ENCODE measurements around the gene SUN2. TPM values are rescaled to one million over a fixed set of nuclear protein-coding genes. Genes with fewer than 3 reads are reported as not detected.

SUN2 gene
- total and polyA plus RNA-seq, 8 donors = 25.3 to 387 (median 117) TPM

GRCh38 chr22:38776086-38776485 is 20.3 kb upstream of the SUN2 start:
- WGBS, 5 donors = 52 to 64% (median 54%) methylated on average over 6 of the region's 6 CpGs
- TF ChIP-seq CTCF (IDR thresholded peaks at IDR 0.05) = no peak
- no peak overlapping the region for H3K4me3 ChIP-seq
- no peak for DNase-seq
- H3K36me3 ChIP-seq = peaks cover 3 to 41% (median 35%) of the 10 kb centered on the region in 4 donors
- intact Hi-C loops (cut with DNase I; ENCODE audit: low total_unique reads) = loop anchor here (10.0 kb wide), 1 partner anchor 79 kb away; no protein-coding TSS in a partner anchor
- H3K27ac ChIP-seq = no peak overlapping the region
- H3K9me3 ChIP-seq = no peaks in the 10 kb centered on the region
- H3K27me3 ChIP-seq = no peaks in the 10 kb centered on the region
- H3K4me1 ChIP-seq = no peaks in the 10 kb centered on the region

GRCh38 chr22:38775656-38776055 is 19.9 kb upstream of the SUN2 start:
- intact Hi-C loops (cut with DNase I; ENCODE audit: low total_unique reads) = loop anchor here (10.0 kb wide), 1 partner anchor 79 kb away; no protein-coding TSS in a partner anchor
- peaks cover 3 to 37% (median 31%) of the 10 kb centered on the region in 4 donors for H3K36me3 ChIP-seq
- no peak for DNase-seq
- H3K27ac ChIP-seq = no peak overlapping the region
- H3K4me1 ChIP-seq = no peaks in the 10 kb centered on the region
- H3K9me3 ChIP-seq = no peaks in the 10 kb centered on the region
- no peak overlapping the region for H3K4me3 ChIP-seq
- 66 to 75% (median 72%) methylated on average over 13 of the region's 13 CpGs for WGBS, 5 donors
- TF ChIP-seq POLR2AphosphoS5 (IDR thresholded peaks at IDR 0.05) = no peak
- TF ChIP-seq POLR2A (IDR thresholded peaks at IDR 0.05) = no peak
- no peak for TF ChIP-seq CTCF (IDR thresholded peaks at IDR 0.05)
- no peak for TF ChIP-seq EP300 (IDR thresholded peaks at IDR 0.05)
- no peaks in the 10 kb centered on the region for H3K27me3 ChIP-seq

GRCh38 chr22:38774496-38775166 is 18.8 kb upstream of the SUN2 start:
- Histone ChIP-seq H3K36me3 (peaks cover 3 to 26% (median 20%) of the 10 kb centered on the region in 4 donors), H3K27me3 (no peaks in the 10 kb centered on the region), H3K4me3 (no peak overlapping the region), H3K27ac (no peak overlapping the region), H3K4me1 (no peaks in the 10 kb centered on the region), H3K9me3 (no peaks in the 10 kb centered on the region)
- DNase-seq = no peak
- intact Hi-C loops (cut with DNase I; ENCODE audit: low total_unique reads) = loop anchor here (10.0 kb wide), 1 partner anchor 80 kb away; no protein-coding TSS in a partner anchor
- TF ChIP-seq POLR2AphosphoS5 (IDR thresholded peaks at IDR 0.05) (no peak), POLR2A (IDR thresholded peaks at IDR 0.05) (no peak), CTCF (IDR thresholded peaks at IDR 0.05) (no peak), EP300 (IDR thresholded peaks at IDR 0.05) (no peak)
- 73 to 80% (median 78%) methylated on average over 9 to 11 of the region's 11 CpGs for WGBS, 5 donors

- WGBS, 5 donors = 94 to 97% (median 96%) methylated on average over 4 of the region's 4 CpGs
- Histone ChIP-seq H3K36me3 (peaks cover 0 to 15% (median 9%) of the 10 kb centered on the region in 4 donors), H3K27me3 (no peaks in the 10 kb centered on the region), H3K4me1 (peaks cover 0 to 6% (median 0%) of the 10 kb centered on the region in 4 donors), H3K4me3 (no peak overlapping the region), H3K9me3 (no peaks in the 10 kb centered on the region), H3K27ac (no peak overlapping the region)
- intact Hi-C loops (cut with DNase I; ENCODE audit: low total_unique reads) = loop anchor here (10.0 kb wide), 1 partner anchor 81 kb away; no protein-coding TSS in a partner anchor
- TF ChIP-seq POLR2AphosphoS5 (IDR thresholded peaks at IDR 0.05) (no peak), CTCF (IDR thresholded peaks at IDR 0.05) (no peak), POLR2A (IDR thresholded peaks at IDR 0.05) (no peak)
- DNase-seq = no peak
These were observed 17.7 kb upstream of the SUN2 start for GRCh38 chr22:38773363-38773946.
